GM12878 (cell line): ENCODE results near the gene CYSTM1. TPM values are rescaled to one million over a fixed set of nuclear protein-coding genes. Genes with fewer than 3 reads are reported as not detected.

Source experiments
- ATAC-seq: fragments of 200-7000 bp; cut with Tn5 transposase; 3 replicates; pipeline ENCODE4 v1.9.1; 2020; ENCODE audit warnings: mild to moderate bottlenecking, moderate library complexity
- BruUV-seq: library from RNA; stranded (reverse); fragments of 400-500 nt; replicated peaks from 2 replicates; lab custom pipeline; 2021; lab: Mats Ljungman, UMichigan
- CTCF ChIA-PET: fragments of 300-600 bp; sonication (Branson Sonifier 250); formaldehyde crosslinking; extraction: SDS; loops from one replicate; lab custom pipeline; 2021; ENCODE audit warnings: inconsistent platforms; lab: Yijun Ruan, JAX
- POLR2A ChIA-PET: fragments of 350-600 bp; formaldehyde crosslinking; extraction: SDS; loops from one replicate; lab custom pipeline; 2021; ENCODE audit warnings: inconsistent platforms; lab: Charles Lee
- RAD21 ChIA-PET: fragments of 300-600 bp; sonication (Branson Sonifier 250); formaldehyde crosslinking; loops from one replicate; lab custom pipeline; 2023; ENCODE audit warnings: antibody characterized with exemption; ENCODE audit not compliant: unreplicated experiment; lab: Charles Lee
- SMC1A ChIA-PET: fragments of 300-600 bp; sonication (Branson Sonifier 250); formaldehyde crosslinking; loops from one replicate; lab custom pipeline; 2023; ENCODE audit not compliant: unreplicated experiment, uncharacterized antibody; lab: Charles Lee
- DNase-seq: peaks from one replicate; pipeline ENCODE4 v3.0.0-alpha.2; 2011; ENCODE audit warnings: low read depth, low spot score
- FAIRE-seq: peaks from 3 replicates; lab custom pipeline; 2011; peaks lifted over from hg19 to GRCh38; lab: Jason Lieb, UNC
- H2AFZ ChIP-seq: 2 replicates; pipeline ENCODE4 v1.6.0; 2011; ENCODE audit warnings: low read depth, low read length, control low read depth; ENCODE audit not compliant: control insufficient read depth
- H3K27ac ChIP-seq: 2 replicates; pipeline ENCODE4 v1.5.1; 2011; ENCODE audit warnings: control low read depth; ENCODE audit not compliant: control insufficient read depth, insufficient read depth
- H3K27me3 ChIP-seq, 2 experiments: replicated peaks in 1 of 2; 2 replicates each; pipeline versions ENCODE4 v1.6.0 to v1.6.1; 2011; ENCODE audit warnings: low read length in 1 of 2; ENCODE audit not compliant: control insufficient read depth in 2 of 2, insufficient read depth in 2 of 2
- H3K36me3 ChIP-seq, 2 experiments: 2 replicates each; pipeline ENCODE4 v1.5.1; 2011; ENCODE audit warnings: low read length in 1 of 2; ENCODE audit not compliant: control insufficient read depth in 2 of 2, insufficient read depth in 2 of 2
- H3K4me1 ChIP-seq: 2 replicates; pipeline ENCODE4 v1.6.1; 2011; ENCODE audit warnings: mild to moderate bottlenecking, low read length, moderate library complexity, mixed read lengths; ENCODE audit not compliant: control insufficient read depth, insufficient read depth
- H3K4me2 ChIP-seq: 2 replicates; pipeline ENCODE4 v1.6.0; 2011; ENCODE audit warnings: control low read depth; ENCODE audit not compliant: control insufficient read depth, insufficient read depth
- H3K4me3 ChIP-seq: fragments of 200-600 bp; sonication (generic); 2 replicates; pipeline ENCODE4 v1.5.1; 2016
- H3K79me2 ChIP-seq: 2 replicates; pipeline ENCODE4 v1.6.0; 2011; ENCODE audit warnings: low read length; ENCODE audit not compliant: control insufficient read depth, insufficient read depth
- H3K9ac ChIP-seq: 2 replicates; pipeline ENCODE4 v1.8.0; 2011; ENCODE audit warnings: low read length, control low read depth, mixed read lengths; ENCODE audit not compliant: control insufficient read depth, insufficient read depth
- H3K9me3 ChIP-seq: replicated peaks from 3 replicates; pipeline ENCODE4 v1.5.1; 2011; ENCODE audit warnings: mild to moderate bottlenecking, low read length; ENCODE audit not compliant: control insufficient read depth, insufficient read depth
- H4K20me1 ChIP-seq: 2 replicates; pipeline ENCODE4 v1.6.0; 2011; ENCODE audit not compliant: control insufficient read depth, insufficient read depth
- ETV6 ChIP-seq, 2 experiments: fragments of 450-650 bp in 1 of 2; IDR thresholded peaks in 1 of 2; conservative IDR thresholded peaks in 1 of 2; 2 replicates each; pipeline ENCODE4 v1.6.1; 2014; ENCODE audit warnings: antibody characterized with exemption in 1 of 2, borderline replicate concordance in 1 of 2, low read depth in 1 of 2, mild to moderate bottlenecking in 1 of 2, moderate library complexity in 1 of 2
- KDM1A ChIP-seq: fragments of 200-600 bp; sonication (generic); IDR thresholded peaks from 2 replicates; pipeline ENCODE4 v1.6.1; 2016; ENCODE audit warnings: borderline replicate concordance
- MTA3 ChIP-seq: IDR thresholded peaks from 2 replicates; pipeline ENCODE4 v1.6.1; 2012; ENCODE audit warnings: low read length, inconsistent platforms, borderline replicate concordance
- PAX8 ChIP-seq: fragments of 450-650 bp; IDR thresholded peaks from 2 replicates; pipeline ENCODE4 v1.6.1; 2017; ENCODE audit warnings: mild to moderate bottlenecking, moderate library complexity
- RBBP5 ChIP-seq: fragments of 200-600 bp; sonication (generic); conservative IDR thresholded peaks from 2 replicates; pipeline ENCODE4 v1.6.1; 2016
- RFX5 ChIP-seq: IDR thresholded peaks from 2 replicates; pipeline ENCODE4 v1.6.1; 2011; ENCODE audit warnings: low read depth, low read length, improper control_type of control experiment
- ZNF384 ChIP-seq: IDR thresholded peaks from 2 replicates; pipeline ENCODE4 v1.6.1; 2012; ENCODE audit warnings: low read depth, mild to moderate bottlenecking, low read length, improper control_type of control experiment, borderline replicate concordance
- ZZZ3 ChIP-seq: IDR thresholded peaks from 2 replicates; pipeline ENCODE4 v1.6.1; 2011; ENCODE audit warnings: low read depth; ENCODE audit not compliant: control insufficient read depth, insufficient read length
- WGBS: methylation state at CpG from one replicate; pipeline ENCODE4 v1.1.6; 2016; ENCODE audit warnings: low lambda C conversion rate; ENCODE audit not compliant: insufficient replicate concordance, insufficient coverage; ENCODE audit errors: missing lambda C conversion rate; 5-methylcytosine and 5-hydroxymethylcytosine counted together
- in situ Hi-C: fragments of 300-500 bp; cut with MboI; formaldehyde crosslinking; loops from 9 replicates; pipeline ENCODE4 v1.14.3; 2018; ENCODE audit warnings: mixed read lengths
- intact Hi-C: fragments of 100-400 bp; cut with micrococcal nuclease; formaldehyde crosslinking; loops from one replicate; pipeline ENCODE4 v1.14.2; 2022; ENCODE audit not compliant: unreplicated experiment
- polyA plus RNA-seq, 11 experiments: library from polyadenylated mRNA; depleted of rRNA in 4 of 11; unstranded in 6 of 11; stranded (reverse) in 5 of 11; fragments of >200 nt; fragmentation: Nextera tagmentation in 4 of 11; fragmentation: Illumina TruSeq in 1 of 11; extraction: Ambion mirVana in 4 of 11; extraction: Trizol in 1 of 11; gene quantifications; 1 replicate in 1 of 11; 2 replicates in 10 of 11; pipeline versions ENCODE4 v1.2.1 to v1.2.3, GENCODE V29; 2011 to 2016; ENCODE audit warnings: inconsistent platforms in 2 of 11, missing spikeins in 2 of 11, low read depth in 1 of 11
- total RNA-seq, 4 experiments: library from RNA; depleted of rRNA in 3 of 4; stranded (reverse); fragments of >200 nt in 3 of 4; fragmentation: Illumina TruSeq in 1 of 4; extraction: Trizol in 1 of 4; gene quantifications; 2 replicates each; pipeline versions ENCODE4 v1.2.1 to v1.2.3, GENCODE V29; 2013 to 2021
- TF ChIP-seq, protein P1 (sequence below): IDR thresholded peaks from 2 replicates; pipeline ENCODE4 v1.6.1; 2012; ENCODE audit warnings: mild to moderate bottlenecking, low read depth, low read length
- TF ChIP-seq, protein P2 (sequence below): IDR thresholded peaks from 2 replicates; pipeline ENCODE4 v1.6.1; 2012; ENCODE audit warnings: low read length, inconsistent platforms

Gene CYSTM1
- total and polyA plus RNA-seq, 10 of the 15 experiments (the other 5 are each of a cell fraction or from before 2014, with no cell fraction given), result 52.7 to 261 (median 98.7) TPM

DNA sequence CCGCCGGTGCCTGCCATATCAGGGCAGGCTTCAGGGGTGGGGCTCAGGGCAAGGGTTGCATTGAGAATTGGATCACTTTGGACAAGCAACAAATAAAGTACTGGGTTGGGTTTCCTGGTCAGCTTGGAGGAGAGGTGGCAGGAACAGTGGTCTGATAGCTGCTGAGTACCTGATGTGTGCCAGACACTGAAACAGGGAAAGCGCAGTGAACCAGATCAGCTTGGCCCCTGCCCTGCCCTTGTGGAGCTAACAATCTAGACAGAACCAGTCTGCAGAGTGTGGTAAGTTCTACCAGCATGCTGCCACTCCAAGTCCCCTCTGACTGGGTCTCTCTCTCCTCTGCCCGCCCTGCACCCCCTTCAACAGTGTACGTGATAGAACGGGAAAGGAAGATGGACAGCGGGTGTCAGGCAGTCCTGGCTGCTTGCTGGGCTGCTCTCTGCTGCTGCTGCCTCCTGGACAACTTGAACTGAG, 53.4 kb downstream of the CYSTM1 start:
- Histone ChIP-seq H3K9ac (no peak overlapping the region), H4K20me1 (no peaks in the 10 kb centered on the region), H3K4me1 (no peaks in the 10 kb centered on the region), H3K27ac (no peak overlapping the region), H3K4me2 (no peak overlapping the region), H2AFZ (no peak overlapping the region), H3K9me3 (no peaks in the 10 kb centered on the region), H3K4me3 (no peak overlapping the region), H3K36me3 (no peaks in the 10 kb centered on the region; a peak in 1 of 4 replicates), H3K27me3 (no peaks in the 10 kb centered on the region), H3K79me2 (no peaks in the 10 kb centered on the region)
- no peak for TF ChIP-seq KDM1A
- CTCF ChIA-PET, result interaction anchor here (0.8 to 3.3 kb wide), 4 partner anchors 11 to 59 kb away, joined by 3 to 17 read pairs (median 6); no protein-coding TSS in a partner anchor
- in situ Hi-C loops (loop anchor here (25.0 kb wide), 1 partner anchor 809 kb away; no protein-coding TSS in a partner anchor), intact Hi-C loops (no loop called here)
- ATAC-seq, result no peak
- SMC1A ChIA-PET, result interaction anchor here (0.7 to 1.7 kb wide), 2 partner anchors 54 to 96 kb away, joined by 3 to 7 read pairs; partner anchors contain the start of gene CYSTM1
- RAD21 ChIA-PET, result no interaction called here
- POLR2A ChIA-PET, result interaction anchor here (0.5 kb wide), 1 partner anchor 16 kb away, joined by 3 read pairs; no protein-coding TSS in a partner anchor
- FAIRE-seq, result no peak
- 91% methylated on average over 7 of the region's 7 CpGs for WGBS
- BruUV-seq, result no TSS peak
- DNase-seq, result no peak

DNA sequence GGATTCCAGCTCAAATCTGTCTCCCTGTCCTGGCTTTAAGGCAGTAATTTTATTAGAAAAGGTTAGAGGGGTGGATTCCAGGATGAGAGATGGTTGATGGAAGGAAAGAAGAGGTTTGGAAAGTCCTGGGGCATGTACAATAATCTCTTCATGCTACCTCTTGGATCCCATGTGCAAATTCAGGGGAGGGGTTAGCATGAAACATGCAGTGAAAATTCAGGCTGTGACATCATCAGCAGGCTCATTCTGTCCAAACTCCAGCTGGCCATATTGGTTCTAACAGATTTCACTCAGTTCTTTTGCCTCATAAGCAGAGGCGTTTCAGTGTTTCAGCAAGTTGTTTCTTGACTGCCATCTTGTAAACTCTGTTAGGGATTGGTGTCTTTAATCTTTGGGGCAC, 55.4 kb downstream of the CYSTM1 start:
- Histone ChIP-seq H3K79me2 (no peaks in the 10 kb centered on the region), H3K9me3 (no peaks in the 10 kb centered on the region), H3K4me3 (no peak overlapping the region), H3K4me2 (no peak overlapping the region), H3K27ac (no peak overlapping the region), H3K27me3 (no peaks in the 10 kb centered on the region), H3K4me1 (no peaks in the 10 kb centered on the region), H3K36me3 (no peaks in the 10 kb centered on the region), H4K20me1 (no peaks in the 10 kb centered on the region), H3K9ac (no peak overlapping the region), H2AFZ (no peak overlapping the region)
- SMC1A ChIA-PET, result interaction anchor here (0.7 to 0.8 kb wide), 2 partner anchors 9 to 61 kb away, joined by 3 read pairs; no protein-coding TSS in a partner anchor
- DNase-seq, result no peak
- RAD21 ChIA-PET, result no interaction called here
- BruUV-seq, result no TSS peak
- in situ Hi-C loops (loop anchor here (25.0 kb wide), 1 partner anchor 807 kb away; no protein-coding TSS in a partner anchor), intact Hi-C loops (no loop called here)
- no peak for ATAC-seq
- POLR2A ChIA-PET, result interaction anchor here (0.8 kb wide), 1 partner anchor 10 kb away, joined by 4 read pairs; no protein-coding TSS in a partner anchor
- CTCF ChIA-PET, result interaction anchor here (1.0 to 3.3 kb wide), 6 partner anchors 9 to 122 kb away, joined by 3 to 17 read pairs (median 6); no protein-coding TSS in a partner anchor
- no peak for FAIRE-seq
- whole genome bisulfite sequencing, result 100% methylated on average over 1 of the region's 1 CpG
- TF ChIP-seq RFX5 (no peak), RBBP5 (no peak), PAX8 (no peak), ETV6 (conservative IDR thresholded peaks at IDR 0.05 in 1 of 2, IDR thresholded peaks at IDR 0.05 in 1 of 2; ENCODE audit: borderline replicate concordance in 1 of 2, low read depth in 1 of 2) (no peak), ZNF384 (no peak), ZZZ3 (no peak), MTA3 (no peak)
- TF ChIP-seq, protein P1, sequence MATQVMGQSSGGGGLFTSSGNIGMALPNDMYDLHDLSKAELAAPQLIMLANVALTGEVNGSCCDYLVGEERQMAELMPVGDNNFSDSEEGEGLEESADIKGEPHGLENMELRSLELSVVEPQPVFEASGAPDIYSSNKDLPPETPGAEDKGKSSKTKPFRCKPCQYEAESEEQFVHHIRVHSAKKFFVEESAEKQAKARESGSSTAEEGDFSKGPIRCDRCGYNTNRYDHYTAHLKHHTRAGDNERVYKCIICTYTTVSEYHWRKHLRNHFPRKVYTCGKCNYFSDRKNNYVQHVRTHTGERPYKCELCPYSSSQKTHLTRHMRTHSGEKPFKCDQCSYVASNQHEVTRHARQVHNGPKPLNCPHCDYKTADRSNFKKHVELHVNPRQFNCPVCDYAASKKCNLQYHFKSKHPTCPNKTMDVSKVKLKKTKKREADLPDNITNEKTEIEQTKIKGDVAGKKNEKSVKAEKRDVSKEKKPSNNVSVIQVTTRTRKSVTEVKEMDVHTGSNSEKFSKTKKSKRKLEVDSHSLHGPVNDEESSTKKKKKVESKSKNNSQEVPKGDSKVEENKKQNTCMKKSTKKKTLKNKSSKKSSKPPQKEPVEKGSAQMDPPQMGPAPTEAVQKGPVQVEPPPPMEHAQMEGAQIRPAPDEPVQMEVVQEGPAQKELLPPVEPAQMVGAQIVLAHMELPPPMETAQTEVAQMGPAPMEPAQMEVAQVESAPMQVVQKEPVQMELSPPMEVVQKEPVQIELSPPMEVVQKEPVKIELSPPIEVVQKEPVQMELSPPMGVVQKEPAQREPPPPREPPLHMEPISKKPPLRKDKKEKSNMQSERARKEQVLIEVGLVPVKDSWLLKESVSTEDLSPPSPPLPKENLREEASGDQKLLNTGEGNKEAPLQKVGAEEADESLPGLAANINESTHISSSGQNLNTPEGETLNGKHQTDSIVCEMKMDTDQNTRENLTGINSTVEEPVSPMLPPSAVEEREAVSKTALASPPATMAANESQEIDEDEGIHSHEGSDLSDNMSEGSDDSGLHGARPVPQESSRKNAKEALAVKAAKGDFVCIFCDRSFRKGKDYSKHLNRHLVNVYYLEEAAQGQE, result no peak
- TF ChIP-seq, protein P2, sequence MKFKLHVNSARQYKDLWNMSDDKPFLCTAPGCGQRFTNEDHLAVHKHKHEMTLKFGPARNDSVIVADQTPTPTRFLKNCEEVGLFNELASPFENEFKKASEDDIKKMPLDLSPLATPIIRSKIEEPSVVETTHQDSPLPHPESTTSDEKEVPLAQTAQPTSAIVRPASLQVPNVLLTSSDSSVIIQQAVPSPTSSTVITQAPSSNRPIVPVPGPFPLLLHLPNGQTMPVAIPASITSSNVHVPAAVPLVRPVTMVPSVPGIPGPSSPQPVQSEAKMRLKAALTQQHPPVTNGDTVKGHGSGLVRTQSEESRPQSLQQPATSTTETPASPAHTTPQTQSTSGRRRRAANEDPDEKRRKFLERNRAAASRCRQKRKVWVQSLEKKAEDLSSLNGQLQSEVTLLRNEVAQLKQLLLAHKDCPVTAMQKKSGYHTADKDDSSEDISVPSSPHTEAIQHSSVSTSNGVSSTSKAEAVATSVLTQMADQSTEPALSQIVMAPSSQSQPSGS, result no peak
